NCI-H2107 (cell line): Measurements from ENCODE around the gene ZNF394.
"Not testable (repeated sequence)": the region's sequence is repeated elsewhere in the genome, so short reads cannot be mapped to it uniquely, and the experiment has no call there.

Experiments
- DNase-seq: peaks from one replicate; lab custom pipeline; 2025; lab: John Stamatoyannopoulos, UW

Gene ZNF394

DNA sequence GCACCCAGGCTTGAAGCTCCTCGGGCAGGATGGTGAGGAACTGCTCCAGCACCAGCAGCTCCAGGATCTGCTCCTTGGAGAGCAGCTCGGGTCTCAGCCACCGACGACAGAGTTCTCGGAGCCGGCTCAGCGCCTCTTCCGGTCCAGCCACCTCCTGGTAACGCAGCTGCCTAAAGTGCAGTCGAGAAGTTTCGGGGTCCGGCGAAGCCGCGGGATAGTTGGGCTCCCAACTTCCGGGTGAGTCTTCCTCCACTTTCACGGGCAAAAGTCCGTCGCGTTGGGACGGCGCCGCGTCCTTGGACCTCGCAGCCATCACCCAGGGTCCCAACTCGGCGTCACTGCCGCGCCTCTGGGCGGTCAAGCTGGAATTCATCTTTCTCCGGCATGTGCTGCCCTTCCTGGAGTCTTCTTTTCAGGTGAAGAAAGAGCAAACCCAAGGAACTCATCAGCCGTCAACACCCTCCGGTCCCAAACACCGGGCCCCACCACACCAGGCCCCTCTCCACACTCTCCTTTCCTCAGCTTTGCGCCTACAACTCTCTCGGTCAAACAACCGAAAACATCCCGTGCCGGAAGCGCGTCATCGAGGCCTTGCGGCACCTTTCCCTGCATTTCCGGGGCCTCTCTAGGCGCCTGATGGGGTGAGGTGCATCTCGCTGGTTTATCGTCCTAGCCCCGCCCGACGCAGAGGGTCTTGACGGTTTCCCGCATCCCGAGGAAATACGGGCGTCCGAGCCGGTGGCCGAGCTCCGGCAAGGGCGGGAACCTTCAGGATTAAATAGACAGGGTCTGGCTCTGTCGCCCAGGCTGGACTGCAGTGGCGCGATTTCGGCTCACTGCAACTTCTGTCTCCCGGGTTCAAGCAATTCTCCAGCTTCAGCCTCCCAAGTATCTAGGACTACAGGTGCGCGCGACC, at the start of gene ZNF394:
Gene ZNF394, minus strand, starts transcription at position 561 of the 916 bp plus-strand sequence. Its CDS starts 188 bp downstream, at position 373.
- peak; percentile 90 for DNase-seq

DNA sequence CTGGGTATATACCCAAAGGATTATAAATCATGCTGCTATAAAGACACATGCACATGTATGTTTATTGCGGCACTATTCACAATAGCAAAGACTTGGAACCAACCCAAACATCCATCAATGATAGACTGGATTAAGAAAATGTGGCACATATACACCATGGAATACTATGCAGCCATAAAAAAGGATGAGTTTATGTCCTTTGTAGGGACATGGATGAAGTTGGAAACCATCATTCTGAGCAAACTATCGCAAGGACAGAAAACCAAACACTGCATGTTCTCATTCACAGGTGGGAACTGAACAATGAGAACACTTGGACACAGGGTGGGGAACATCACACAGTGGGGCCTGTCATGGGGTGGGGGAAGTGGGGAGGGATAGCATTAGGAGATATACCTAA, 49.5 kb upstream of the ZNF394 start:
- DNase-seq, result not testable (repeated sequence)

DNA sequence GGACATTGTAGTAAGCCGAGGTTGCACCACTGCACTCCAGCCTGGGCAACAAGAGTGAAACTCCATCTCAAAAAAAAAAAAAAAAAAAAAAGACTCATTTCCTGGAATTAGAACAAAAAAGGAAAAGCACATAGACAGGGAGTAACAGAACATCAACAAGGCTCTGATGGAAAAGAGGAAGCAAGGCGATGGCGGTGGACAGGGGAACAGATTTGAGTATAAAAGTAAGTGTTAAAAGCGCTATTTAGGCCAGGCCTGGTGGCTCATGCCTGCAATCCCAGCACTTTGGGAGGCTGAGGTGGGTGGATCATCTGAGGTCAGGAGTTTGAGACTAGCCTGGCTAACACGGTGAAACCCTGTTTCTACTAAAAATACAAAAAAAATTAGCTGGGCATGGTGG, 45.2 kb upstream of the ZNF394 start:
- not testable (repeated sequence) for DNase-seq

DNA sequence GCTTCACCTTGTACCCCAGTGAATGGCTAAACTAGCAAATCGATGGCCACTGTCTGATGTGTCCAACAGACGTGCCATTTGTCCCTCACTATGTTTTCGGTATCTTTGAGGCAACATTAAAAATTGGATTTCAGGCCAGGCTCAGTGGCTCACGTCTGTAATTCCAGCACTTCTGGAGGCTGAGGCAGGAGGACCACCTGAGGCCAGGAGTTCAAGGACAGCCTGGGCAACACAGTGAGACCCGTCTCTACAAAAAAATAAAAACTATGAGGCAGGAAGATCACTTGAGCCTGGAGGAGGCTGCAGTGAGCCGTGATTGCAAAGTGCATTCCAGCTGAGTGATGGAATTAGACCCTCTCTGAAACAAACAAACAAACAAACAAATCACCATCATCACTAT, 43.8 kb upstream of the ZNF394 start:
- DNase-seq, result no peak

DNA sequence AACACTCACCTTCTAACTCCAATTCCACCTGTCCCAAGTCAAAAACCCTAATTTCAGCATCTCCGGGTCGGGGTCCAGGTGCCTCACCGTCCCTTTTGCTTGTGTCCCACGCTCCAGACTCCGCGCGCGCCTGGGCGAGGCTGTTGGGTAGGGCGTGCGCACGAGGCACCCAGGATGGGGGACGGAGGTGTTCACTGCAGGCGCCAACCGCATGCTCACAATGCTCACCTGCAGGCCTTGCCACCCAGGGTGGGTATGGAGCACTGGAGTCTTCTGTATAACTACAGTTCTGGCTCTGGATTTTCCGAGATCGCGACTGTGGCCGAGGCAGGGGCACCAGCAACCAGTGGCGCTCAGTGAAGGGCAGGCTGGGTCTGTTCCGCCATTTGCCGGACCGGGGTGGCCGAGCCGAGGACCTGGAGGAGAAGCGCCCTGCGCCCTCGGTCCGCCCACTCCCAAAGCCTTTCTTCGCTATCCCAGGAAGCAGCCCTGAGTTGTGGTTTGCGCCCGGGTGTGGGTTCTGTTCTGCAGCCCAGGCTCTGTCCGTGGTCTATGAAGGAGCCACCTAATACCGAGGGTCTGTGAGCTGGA, 43.1 kb upstream of the ZNF394 start:
- DNase-seq, result no peak

DNA sequence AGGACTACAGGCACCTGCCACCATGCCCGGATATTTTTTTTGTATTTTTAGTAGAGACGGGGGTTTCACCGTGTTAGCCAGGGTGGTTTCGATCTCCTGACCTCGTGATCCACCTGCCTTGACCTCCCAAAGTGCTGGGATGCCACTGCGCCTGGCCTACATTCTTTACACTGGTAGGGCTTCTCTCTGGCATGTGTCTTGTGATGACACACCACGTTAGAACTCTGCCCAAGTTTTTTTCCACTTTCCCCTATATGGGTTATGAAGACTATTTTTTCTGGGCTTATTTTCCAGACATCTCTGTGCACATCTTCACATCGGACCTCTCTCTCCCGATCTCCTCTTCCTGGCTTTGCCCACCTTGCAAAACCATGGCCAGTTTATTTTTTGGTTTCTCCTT, 41.1 kb upstream of the ZNF394 start:
- no peak for DNase-seq

DNA sequence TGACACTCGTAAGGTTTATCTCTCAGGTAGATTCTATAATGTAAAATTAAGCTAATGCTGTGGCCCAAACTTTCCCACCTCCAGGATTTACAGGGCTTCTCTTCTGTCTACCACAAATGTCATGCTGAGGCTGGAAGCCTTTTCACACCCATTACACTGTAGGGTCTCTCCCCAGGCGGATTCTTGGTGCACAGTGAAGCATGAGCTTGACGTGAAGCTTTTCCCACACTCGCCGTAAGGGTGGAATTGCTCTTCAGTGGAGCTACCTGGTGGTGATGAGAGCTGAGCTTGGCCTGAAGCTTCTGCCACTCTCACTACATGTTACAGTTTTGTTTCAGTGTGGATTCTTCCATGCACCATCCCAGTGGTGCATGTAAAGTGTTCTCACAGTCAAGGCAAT, 40.5 kb upstream of the ZNF394 start:
- DNase-seq, result no peak

DNA sequence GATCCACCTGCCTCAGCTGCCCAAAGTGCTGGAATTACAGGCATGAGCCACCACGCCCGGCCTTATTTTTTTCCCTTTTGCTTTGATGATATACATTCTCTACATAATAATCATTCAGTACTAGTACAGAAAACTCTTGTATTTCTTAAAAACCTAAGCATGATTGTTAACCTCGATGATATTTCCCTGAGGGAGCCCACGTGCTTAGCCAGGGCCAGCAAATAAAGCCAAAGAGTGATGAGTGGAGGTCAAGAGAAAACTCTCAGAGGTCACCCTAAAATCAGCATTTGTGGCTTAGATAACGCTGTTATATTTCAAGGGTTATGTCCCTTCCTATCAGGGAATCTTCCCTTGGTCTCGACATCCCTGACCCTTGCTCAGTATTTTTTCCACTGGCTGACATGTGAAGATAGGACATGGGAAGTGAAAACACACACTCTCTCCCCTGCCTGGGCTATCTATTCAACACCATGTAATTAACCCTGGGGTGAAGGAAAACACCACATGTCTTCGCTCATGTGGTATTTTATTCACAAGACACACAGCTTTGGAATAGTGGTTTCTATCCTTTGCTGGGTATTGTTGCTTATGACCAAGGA, 39.2 kb upstream of the ZNF394 start:
- DNase-seq, result no peak

DNA sequence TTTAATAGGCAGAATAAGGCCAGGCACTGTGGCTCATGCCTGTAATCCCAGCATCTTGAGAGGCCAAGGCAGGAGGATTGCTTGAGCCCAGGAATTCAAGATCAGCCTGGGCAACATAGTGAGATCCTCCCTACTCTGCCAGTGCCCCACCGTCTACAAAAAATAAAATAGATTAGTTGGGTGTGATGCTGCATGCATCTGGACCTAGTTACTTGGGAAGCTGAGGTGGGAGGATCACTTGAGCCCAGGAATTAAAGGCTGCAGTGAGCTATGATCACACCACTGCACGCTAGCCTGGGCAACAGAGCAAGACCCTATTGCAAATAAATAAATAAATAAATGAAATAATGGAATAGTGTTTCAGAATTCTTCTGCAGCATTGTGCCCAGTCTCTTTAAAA, 35.6 kb upstream of the ZNF394 start:
- no peak for DNase-seq

DNA sequence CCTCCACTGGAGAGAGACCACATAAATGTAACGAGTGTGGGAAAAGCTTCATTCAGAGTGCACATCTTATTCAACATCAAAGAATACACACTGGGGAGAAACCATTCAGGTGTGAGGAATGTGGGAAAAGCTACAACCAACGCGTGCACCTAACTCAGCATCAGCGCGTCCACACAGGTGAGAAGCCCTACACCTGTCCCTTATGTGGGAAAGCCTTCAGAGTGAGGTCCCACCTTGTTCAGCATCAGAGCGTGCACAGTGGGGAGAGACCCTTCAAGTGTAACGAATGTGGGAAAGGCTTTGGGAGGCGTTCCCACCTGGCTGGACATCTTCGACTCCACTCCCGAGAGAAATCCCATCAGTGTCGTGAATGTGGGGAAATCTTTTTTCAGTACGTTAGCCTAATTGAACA, 31.3 kb upstream of the ZNF394 start:
- DNase-seq, result no peak

DNA sequence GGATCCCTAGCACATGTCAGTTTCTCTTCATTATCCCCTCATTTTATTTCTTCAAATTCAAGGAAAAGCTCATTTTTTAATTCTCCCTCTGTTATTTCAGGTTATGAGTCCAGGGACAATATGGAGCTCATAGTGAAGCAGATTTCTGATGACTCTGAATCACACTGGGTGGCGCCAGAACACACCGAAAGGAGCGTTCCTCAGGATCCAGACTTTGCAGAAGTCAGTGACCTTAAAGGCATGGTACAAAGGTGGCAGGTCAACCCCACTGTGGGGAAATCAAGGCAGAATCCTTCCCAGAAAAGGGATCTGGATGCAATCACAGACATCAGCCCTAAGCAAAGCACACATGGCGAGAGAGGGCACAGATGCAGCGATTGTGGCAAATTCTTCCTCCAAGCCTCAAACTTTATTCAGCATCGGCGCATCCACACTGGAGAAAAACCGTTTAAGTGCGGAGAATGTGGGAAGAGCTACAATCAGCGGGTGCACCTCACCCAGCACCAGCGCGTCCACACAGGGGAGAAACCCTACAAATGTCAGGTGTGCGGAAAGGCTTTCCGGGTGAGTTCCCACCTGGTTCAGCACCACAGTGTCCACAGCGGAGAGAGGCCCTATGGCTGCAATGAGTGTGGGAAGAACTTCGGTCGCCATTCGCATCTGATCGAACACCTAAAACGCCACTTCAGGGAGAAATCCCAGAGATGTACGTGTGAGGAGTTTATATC, 25.8 kb upstream of the ZNF394 start:
- no peak for DNase-seq

DNA sequence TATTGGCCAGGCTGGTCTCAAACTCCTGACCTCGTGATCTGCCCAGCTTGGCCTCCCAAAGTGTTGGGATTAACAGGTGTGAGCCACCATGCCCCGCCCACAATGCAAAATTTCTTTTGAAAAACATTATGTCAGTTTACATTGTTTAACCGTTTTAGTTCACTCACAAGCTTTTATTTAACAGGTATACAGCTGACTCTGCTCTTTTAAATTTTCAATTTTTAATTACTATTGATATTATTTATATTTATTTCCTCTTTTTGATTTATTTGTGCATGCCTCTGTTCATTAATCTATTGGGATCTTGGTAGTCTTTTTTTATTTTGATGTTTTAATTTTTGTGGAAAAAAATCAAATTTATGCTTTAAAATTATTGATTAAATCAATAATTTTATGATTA, 21.3 kb upstream of the ZNF394 start:
- DNase-seq, result no peak

DNA sequence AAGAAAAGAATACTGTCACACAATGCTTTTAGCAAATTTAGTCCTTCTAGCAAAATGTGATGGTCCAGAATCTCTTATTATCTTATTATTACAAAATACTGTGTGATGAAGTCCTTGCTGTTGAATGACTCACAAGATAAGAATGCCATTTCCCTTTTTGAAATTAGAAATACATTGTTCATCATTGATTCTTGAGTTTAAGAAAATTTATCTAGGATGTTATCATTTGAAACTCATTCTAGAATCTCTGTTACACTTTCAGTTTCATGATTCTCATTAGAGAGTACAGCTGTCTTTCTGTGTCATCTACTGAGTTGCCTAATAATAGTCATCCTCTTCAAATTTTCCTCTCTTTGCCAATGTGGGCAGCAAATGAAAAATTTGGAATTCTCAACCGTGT, 14.0 kb upstream of the ZNF394 start:
- DNase-seq, result no peak

DNA sequence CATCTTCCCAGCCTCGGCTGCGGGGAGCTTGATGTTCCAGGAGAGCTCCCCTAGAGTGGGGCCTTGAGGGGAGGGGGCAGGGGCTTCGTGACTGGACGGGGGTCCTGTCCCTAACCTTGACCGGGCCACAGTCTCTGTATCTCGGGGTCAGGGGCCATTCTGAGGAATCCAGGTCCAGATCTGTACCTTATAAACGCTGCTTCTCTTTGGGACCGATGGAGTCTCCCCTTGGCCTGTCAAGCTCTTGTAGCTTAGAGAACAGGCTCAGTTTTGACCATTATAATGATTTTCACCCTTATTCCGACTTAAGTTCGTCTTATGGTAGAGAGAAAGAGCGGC, 5.2 kb upstream of the ZNF394 start:
- no peak for DNase-seq

DNA sequence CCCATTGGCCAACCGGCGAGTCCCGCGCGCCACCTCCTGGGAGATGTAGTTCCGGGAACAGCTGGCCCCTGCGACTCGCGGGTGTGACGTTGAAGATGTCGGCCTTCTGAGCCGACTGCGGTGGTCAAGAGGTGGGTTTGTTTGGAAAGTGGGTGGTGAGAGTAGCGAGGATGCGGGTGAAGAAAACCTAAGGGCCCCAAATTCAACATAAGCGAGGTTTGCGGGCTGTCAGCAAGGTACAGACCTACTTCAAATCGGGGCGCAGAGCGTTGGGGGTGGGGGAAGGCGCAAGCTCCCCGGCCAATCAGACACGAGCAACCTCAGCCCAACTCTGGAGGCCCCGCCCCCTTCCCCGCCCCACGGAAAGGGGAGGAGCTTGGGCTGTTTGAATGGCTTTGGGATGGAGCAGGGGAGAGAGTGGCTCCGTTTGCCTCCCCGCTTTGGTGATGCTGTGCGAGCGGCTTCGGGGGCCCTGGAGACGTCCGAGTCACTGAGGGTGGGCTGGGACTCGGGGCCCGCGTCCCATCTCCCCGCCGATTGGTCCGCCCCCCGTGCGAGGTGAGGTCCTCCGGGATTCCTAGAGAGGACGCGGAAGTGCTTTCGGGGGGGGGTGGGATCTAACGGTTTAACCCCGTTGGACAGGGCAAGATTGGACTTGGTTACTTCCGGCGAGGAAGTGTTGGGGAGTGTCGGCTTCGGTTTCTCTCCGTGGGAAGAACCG, 4.7 kb upstream of the ZNF394 start, which contains the start of gene ZKSCAN5:
Gene ZKSCAN5, plus strand, starts transcription at position 60 of the 721 bp plus-strand sequence. CDS start 1,383 bp downstream, outside the sequence.
- DNase-seq, result peak; percentile 95

DNA sequence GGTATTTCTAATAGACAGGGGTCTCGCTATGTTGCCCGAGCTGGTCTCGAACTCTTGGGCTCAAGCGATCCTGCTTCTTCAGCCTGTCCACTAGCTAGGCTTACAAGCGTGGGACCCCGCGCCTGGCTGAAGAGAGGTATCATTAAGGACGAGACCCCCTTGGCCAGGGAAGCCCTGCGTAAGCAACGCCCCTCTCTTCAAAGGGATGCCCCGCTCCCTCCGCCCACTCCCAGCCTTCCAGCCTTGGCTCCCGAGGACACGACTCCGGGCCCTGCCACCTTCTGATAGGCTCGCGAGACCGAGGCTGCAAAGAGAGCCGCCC, 4.2 kb upstream of the ZNF394 start:
- DNase-seq, result no peak

DNA sequence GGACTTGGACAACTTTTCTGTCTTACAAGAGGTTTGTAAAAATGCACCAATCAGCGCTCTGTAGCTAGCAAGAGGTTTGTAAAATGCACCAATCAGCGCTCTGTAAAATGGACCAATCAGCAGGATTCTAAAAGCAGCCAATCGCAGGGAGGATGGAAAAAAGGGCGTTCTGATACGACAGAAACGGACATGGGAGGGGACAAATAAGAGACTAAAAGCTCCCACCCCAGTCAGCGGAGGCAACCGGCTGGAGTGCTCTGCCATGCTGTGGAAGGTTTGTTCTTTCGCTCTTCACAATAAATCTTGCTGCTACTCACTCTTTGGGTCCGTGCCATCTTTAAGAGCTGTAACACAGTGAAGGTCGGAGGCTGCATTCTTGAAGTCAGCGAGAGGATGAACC, 1.2 kb upstream of the ZNF394 start:
- DNase-seq, result not testable (repeated sequence)

DNA sequence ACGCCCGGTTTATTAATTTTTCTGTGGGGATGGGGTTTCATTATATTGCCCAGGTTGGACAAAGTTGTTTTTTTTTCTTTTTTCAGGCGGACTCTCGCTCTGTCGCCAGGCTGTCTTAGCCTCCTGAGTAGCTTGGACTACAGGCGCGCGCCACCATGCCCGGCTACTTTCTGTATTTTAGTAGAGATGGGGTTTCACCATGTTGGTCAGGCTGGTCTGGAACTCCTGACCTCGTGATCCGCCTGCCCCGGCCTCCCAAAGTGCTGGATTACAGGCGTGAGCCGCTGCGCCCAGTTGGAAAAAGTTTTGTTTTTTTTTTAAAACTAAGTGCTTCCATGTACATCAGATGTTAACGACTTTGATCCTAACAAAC, 542 bp upstream of the ZNF394 start:
- no peak for DNase-seq

DNA sequence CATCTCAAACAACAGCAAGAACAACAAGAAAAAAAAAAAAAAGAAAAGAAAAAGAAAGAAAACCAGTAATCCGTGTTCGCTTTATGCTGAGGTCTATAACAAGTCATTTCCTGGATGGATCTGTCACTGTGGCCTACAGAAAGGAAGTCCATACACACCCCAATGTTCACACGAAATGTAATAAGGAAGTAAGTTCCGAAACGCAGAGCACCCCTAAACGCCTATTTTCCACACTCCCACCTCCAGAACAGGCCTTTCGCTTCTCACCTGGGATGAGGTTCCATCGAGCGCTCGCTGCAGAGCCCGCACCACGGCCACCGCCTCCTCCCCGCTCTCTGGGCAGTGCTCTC, 735 bp downstream of the ZNF394 start:
- no peak for DNase-seq

DNA sequence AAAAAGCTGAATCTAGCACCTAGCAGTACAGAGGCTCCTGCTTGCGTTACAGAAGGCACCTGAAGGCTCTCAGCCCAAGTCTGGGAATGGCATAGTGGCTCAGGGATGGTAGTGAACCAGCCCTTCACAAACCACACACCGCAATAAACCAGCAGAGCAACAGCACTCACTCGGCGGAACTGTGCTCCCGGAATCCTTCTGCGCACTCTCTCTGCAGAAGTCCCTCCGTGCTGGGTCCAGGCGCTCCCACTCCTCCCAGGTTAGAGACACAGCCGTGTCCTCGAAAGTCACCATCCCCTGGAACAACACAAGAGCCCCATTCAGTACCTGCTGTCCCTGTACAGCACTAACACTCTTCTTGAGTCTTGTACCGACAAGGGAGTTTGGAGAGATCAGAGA, 1.5 kb downstream of the ZNF394 start:
- no peak for DNase-seq

DNA sequence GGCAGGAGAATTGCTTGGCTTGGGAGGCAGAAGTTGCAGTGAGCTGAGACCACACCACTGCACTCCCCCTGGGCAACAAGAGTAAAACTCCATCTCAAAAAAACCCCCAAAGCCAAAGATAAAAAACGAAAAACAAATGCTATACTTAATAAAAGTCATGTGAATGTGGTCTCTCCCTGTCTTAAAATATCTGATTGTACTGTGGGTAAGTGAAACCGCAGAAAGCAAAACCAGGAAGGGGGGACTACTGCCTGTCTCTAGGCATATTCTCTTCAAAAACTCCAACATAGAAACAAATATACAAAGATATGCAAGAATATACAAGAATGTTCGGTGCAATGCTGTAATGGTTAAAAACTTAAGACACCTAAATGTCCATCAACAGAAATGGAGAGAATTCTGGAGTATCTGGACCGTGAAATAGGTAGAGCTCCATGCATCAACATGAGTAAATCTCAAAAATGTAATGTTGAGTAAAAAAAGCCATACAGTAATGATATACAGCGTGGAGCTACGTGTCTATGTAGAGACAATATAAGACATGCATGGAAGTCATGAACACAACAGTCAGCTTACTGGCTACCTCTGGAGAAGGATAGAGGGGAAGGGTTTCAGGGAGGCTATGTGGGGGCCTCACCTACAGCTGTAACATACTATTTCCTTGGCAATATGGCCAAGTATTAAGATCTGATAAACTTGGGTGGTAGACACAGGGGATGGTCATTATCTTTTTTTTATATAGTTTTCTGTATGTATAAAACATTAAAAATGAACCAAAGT, 2.1 kb downstream of the ZNF394 start:
- no peak for DNase-seq
